DMS153 treated with DMSO at 0.1 percent for 48 hours (cell line): ENCODE results near the gene VAX1.
"Not testable (repeated sequence)": the region's sequence is repeated elsewhere in the genome, so short reads cannot be mapped to it uniquely, and the experiment has no call there.

Source experiments
- DNase-seq: peaks from one replicate; lab custom pipeline; 2025; ENCODE audit not compliant: unreplicated experiment; lab: John Stamatoyannopoulos, UW

VAX1 gene

GRCh38 chr10:117137911-117138642 lies at the start of gene VAX1:
Gene VAX1, minus strand, starts transcription at chr10:117138270. Its CDS starts 214 bp downstream, at chr10:117138056.
- no peak for DNase-seq

GRCh38 chr10:117186832-117187615 lies 49.0 kb upstream of the VAX1 start:
- no peak for DNase-seq

- not testable (repeated sequence) for DNase-seq
Observed at GRCh38 chr10:117185817-117186216, 47.7 kb upstream of the VAX1 start.

GRCh38 chr10:117184821-117185220 lies 46.8 kb upstream of the VAX1 start:
- no peak for DNase-seq

- no peak for DNase-seq
Observed at GRCh38 chr10:117184296-117184695, 46.2 kb upstream of the VAX1 start.

- no peak for DNase-seq
Observed at GRCh38 chr10:117178190-117178589, 40.1 kb upstream of the VAX1 start.

GRCh38 chr10:117175901-117176534 lies 37.9 kb upstream of the VAX1 start:
- peak; percentile 48 for DNase-seq

- peak; percentile 68 for DNase-seq
Observed at GRCh38 chr10:117175215-117175900, 37.3 kb upstream of the VAX1 start.

GRCh38 chr10:117174439-117175214 lies 36.6 kb upstream of the VAX1 start:
- peak; percentile 90 for DNase-seq

- no peak for DNase-seq
Observed at GRCh38 chr10:117170244-117170643, 32.2 kb upstream of the VAX1 start.

- no peak for DNase-seq
Observed at GRCh38 chr10:117169480-117169879, 31.4 kb upstream of the VAX1 start.

- DNase-seq = no peak
Observed at GRCh38 chr10:117168729-117169128, 30.7 kb upstream of the VAX1 start.

GRCh38 chr10:117167789-117168674 lies 30.0 kb upstream of the VAX1 start:
- peak; percentile 43 for DNase-seq

GRCh38 chr10:117167346-117167788 lies 29.3 kb upstream of the VAX1 start:
- no peak for DNase-seq

- DNase-seq = no peak
Observed at GRCh38 chr10:117166418-117167345, 28.6 kb upstream of the VAX1 start.

GRCh38 chr10:117165538-117166417 lies 27.7 kb upstream of the VAX1 start:
- DNase-seq = no peak
